NCI-H2227 treated with DMSO at 0.1 percent for 48 hours (cell line): Measurements from ENCODE around the gene PMAIP1.
"Not testable (repeated sequence)": the region's sequence is repeated elsewhere in the genome, so short reads cannot be mapped to it uniquely, and the experiment has no call there.

Source experiments
- DNase-seq: peaks from one replicate; lab custom pipeline; 2025; lab: John Stamatoyannopoulos, UW

PMAIP1 gene

DNA sequence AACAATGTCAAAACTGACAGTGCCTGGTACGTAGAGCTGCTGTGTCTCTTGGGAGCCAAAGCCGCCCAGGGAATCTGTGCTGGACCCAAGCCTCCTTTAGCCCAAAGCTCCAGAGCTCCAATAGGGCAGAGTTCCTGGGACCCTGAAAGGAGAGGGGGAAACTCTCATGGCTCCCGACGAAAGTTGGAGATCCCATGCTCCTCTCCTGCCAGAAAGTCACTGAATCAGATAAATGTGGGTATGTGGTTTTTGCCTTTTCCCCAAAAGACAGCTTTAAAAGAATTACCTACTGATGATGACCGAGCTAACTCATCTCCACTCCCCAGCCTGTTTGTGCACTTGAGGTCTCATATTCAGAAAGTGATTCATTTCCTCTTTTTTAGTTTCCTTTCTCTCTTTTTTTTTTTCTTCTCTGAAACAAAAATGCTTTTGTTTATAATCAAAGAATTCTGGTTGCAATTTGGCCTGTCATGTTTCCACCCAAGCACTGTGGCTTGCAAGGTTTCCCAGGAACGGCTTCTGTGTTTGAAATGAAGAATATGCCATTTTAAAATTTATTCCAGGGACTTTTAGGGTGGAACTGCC lies 14.1 kb upstream of the PMAIP1 start:
- DNase-seq, result no peak

DNA sequence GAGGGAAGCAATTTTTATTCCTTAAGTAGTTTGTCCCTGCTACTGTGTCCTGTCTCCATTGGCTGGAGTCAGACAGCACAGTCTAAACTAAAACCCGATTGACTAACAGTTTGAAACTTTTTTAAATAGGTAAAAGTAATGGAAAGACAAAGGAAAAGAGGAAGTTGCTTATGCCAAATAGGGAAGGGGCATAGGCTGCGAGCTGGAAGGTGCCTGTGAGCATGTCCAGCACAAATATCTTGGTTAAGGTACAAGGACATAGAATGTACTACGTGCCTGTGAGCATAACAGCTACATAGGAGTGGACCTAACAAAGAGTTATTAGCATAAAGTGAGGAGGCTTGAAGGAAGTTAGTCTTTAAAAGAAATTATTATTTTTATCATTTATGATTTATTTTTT lies 13.4 kb upstream of the PMAIP1 start:
- not testable (repeated sequence) for DNase-seq

DNA sequence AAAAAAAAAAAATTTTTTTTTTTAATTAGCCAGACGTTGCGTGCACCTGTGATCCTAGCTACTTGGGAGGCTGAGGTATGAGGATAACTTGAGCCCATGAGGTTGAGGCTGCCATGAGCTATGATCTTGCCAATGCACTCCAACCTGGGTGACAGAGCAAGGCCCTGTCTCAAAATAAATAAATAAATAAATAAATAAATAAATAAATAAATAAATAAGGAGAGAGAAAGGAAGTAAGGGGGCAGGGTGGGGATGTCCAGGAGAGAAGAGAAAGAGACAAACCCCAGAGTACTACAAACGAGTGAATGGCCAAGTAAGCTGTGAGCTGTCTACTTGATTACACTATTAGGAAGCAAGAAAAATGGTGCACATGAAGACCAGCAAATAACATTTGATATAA lies 7.7 kb upstream of the PMAIP1 start:
- no peak for DNase-seq

DNA sequence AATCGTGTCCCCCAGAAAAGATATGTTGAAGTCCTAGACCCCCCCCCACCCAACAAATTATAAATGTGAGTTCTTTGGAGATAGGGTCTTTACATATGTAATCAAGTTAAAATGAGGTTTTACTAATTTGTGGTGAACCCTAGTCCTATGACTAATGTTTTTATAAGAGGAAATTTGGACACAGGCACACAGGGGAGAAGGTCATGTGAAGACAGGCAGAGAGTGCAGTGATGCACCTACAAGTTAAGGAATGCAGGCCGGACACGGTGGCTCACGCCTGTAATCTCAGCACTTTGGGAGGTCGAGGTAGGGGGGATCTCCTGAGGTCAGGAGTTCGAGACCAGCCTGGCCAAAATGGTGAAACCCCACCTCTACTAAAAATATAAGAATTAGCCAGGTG lies 5.8 kb upstream of the PMAIP1 start:
- no peak for DNase-seq

DNA sequence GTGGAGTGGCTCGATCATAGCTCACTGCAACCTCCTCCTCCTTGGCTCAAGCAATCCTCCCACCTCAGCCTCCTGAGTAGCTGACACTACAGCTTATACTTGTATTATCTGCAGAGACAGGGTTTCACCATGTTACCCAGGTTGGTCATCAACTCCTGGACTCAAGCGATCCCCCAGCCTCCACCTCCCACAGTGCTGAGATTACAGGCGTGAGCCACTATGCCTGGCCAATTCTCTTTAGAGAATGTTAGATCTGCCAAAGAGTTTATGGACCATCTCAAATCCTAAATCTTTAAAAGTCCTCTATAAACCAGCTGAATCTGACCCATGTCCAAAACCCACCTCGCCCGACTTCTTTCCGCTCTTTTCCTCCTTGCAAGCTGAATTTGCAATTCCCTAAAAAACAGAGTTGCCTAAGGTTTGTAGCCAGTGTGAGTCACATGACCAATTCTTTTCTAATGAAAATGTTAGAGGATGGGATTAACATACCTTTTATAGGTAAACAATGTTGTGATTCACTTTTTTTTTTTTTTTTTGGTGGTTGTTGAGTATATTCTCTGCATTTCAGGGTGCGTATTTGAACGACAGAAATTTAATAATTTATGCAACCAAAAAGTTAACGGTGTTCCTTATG lies 2.4 kb upstream of the PMAIP1 start:
- DNase-seq, result no peak

DNA sequence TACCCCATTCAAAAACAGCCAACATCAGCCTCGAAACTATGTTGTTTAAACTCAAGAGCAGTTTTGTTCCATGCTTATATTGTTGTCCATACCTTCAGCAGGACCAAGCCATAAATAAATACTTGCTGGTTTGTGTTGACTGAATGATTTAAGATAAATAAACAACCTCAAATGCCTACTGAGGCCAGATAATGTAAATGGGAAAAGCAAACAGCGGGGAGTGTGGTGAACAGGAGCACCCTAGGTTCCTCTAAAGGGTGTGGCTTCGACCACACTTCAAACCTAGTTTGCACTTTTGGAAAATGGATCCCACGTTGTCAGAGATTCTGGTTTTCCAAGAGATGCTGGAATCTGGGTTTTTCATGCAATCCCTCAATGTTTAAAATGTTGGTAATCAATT lies 1.7 kb upstream of the PMAIP1 start:
- DNase-seq, result no peak

DNA sequence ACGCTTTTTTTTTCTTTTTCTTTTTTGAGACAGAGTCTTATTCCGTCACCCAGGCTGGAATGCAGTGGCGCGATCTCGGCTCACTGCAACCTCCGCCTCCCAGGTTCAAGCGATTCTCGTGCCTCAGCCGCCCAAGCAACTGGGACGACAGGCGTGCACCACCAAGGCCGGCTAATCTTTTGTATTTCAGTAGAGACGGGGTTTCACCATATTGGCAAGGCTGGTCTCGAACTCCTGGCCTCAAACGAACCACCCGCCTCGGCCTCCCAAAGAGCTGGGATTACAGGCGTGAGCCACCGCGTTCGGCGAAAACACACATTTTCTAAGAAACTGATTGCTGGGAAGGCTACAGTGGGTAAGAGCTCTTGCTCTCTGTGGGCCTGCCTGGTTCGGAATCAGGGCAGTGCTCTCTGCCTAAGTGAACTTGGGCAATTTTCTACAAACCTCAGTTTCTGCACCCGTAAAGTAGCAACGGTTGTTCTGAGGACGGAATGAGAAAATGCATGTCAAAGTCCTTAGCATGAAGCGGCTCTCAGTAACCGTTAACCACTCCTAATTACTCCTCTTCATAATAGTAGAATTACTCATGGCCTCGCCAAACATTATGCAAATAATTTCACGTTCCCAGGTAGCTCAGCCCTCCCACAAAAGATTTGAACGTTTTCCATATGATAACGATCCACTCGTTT lies 1.0 kb upstream of the PMAIP1 start:
- DNase-seq, result no peak

DNA sequence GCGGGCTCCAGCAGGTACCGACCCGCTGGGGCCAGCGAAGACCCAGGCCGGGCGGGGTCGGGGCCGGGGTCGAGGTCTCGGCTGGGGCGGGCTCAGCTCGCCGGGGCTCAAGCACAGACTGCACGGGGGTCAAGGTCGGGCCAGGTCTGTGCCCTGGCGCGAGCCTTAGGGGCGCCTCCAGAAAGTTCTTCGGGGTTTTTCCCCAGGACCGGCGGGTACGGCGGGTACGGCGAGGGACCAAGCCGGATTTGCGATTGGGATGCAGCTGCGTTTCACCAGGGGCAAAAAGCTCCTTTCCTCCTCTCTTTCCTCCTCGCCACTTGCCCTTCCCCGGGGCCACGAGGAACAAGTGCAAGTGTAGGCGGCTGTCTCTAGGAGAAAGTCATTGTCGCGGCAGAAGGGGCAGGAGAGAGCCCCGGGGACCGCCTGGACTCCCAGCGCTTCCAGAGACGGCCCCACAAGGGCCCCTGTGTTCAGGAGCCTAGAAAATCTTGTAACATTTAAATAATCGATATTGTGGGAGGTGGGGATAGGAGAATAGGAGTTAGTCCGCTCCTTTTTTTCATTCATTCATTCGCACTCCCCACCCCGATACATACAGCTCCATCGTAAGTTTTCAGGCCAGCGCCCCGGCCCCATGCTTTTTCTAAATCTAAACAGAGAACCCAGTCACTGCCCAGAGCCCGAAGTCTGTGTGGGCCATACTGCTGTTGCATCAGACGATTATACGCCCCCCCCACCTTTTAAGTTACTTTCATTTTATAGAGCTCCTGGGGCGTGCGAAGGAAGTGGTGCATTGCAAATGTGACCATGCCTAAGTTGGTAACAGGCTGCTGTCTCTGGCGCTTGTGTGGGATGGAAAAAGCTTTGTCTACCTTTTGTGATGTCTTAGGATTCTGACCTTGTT lies 679 bp downstream of the PMAIP1 start:
- DNase-seq, result peak; percentile 54

DNA sequence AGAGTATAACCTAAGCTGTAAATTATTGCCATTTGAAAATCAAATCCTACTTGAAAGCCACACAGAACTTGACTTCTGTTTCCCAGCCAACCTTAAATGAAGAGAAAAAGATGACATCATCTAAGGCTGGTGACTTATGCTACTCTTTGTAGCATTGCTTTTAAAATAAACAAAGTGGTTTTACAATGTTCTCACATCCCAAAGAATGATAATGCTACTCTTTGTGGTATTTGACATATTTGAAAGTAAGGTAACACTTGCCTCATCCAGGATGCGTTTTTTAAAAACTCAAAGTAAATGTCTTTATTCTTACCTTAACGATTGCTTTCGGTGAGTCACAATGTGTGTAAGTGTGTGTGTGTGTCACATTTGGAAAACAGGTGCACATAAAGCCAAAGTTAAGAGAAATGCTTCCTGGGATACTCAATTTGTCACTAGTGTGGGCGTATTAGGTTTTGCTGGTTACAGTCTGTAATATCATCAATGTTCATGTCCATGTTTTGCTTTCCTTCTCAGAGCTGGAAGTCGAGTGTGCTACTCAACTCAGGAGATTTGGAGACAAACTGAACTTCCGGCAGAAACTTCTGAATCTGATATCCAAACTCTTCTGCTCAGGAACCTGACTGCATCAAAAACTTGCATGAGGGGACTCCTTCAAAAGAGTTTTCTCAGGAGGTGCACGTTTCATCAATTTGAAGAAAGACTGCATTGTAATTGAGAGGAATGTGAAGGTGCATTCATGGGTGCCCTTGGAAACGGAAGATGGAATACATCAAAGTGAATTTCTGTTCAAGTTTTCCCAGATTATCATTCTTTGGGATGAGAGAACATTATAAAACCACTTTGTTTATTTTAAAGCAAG lies 2.6 kb downstream of the PMAIP1 start:
- DNase-seq, result no peak

DNA sequence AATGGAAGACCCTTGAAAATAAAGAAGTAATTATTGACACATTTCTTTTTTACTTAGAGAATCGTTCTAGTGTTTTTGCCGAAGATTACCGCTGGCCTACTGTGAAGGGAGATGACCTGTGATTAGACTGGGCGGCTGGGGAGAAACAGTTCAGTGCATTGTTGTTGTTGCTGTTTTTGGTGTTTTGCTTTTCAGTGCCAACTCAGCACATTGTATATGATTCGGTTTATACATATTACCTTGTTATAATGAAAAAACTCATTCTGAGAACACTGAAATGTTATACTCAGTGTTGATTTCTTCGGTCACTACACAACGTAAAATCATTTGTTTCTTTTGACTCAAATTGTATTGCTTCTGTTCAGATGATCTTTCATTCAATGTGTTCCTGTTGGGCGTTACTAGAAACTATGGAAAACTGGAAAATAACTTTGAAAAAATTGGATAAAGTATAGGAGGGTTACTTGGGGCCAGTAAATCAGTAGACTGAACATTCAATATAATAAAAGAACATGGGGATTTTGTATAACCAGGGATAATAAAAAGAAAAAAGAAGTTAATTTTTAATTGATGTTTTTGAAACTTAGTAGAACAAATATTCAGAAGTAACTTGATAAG lies 3.3 kb downstream of the PMAIP1 start:
- no peak for DNase-seq

DNA sequence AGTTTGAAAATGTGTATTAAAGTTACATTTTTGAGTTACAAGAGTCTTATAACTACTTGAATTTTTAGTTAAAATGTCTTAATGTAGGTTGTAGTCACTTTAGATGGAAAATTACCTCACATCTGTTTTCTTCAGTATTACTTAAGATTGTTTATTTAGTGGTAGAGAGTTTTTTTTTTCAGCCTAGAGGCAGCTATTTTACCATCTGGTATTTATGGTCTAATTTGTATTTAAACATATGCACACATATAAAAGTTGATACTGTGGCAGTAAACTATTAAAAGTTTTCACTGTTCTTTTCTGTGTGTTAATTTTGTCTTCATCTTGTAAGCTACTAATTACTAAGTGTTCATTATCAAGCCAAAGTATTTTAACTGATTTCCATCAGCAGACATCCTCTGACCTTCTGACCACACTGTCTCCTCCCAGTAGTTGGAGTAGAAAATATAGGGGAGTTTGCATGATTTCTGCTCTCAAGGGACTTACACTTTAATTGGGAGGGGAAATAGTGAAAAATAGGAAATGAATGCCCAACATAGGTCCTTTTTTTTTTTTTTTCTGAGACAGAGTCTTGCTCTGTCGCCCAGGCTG lies 4.3 kb downstream of the PMAIP1 start:
- DNase-seq, result no peak

DNA sequence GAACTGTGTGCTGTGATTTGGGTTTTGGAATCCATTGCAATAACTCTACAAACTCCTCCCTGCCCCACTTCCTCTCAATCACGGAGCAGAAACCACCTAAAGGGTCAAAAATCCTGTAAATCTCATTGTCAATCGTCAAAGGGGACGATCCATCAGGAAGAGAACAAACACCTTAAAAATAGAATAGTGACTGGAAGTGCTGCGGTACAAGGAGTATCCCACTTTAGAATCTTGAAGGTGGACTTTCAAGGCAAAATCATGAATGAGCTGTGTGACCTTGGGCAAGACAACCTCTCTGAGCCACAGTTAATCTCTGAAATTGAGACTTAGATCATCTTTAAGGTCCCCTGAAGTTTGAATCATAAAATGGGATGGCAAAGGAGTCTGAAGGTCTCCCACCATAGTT lies 5.9 kb downstream of the PMAIP1 start:
- DNase-seq, result no peak

DNA sequence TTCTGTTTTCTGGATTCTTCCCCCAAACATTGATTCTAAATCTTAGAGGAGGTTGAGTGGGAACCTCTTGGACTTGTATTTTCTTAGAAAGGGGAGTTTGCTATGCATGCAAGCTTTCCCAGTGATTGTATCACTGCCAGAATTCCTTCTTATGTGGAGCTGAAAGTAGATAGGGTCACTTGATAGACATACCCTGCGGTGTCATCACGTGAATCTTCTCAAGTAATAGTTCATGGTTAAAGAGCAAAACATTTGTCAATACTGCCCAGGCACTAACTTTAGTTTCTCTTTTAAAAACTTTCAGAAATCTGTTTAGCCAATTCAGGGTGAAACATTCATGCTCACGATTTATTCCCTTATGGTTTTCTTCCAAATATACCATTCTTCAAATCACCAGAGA lies 6.4 kb downstream of the PMAIP1 start:
- no peak for DNase-seq

DNA sequence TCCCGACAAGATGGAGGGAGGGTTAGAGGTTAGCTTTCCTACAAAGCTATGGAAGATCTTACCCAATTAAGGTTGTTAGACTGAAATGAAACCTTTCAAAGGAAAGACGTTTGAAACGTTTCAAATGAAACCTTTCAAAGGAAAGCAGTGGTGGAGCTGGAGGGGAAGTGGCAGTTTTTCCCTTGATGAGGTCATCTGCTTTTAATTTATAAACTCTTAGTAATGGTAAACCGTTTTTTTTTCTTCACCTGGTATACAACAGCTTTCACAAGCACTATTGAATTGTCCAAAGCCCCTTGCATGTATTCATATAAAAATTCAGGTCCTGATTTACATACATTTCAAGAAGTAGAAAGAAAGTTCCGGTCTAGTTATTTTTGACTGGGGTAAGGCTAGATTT lies 7.4 kb downstream of the PMAIP1 start:
- DNase-seq, result no peak

DNA sequence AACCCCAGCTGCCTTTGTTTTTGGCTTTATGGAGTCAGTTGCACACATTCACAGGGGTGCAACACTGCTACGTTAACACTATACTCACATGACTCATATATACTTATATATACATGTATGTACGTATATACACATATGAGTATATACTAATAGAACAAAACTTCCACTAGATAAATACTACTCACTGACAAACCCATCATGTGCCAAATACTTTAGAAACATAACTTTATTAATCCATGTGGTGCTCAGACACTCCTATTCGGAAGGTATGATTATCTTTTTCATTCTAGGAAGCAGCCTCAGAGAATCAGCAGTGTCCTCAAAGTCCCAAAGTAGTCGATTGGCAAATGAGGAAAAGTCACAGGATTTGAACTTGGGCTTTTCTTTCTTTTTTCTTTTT lies 7.9 kb downstream of the PMAIP1 start:
- no peak for DNase-seq

DNA sequence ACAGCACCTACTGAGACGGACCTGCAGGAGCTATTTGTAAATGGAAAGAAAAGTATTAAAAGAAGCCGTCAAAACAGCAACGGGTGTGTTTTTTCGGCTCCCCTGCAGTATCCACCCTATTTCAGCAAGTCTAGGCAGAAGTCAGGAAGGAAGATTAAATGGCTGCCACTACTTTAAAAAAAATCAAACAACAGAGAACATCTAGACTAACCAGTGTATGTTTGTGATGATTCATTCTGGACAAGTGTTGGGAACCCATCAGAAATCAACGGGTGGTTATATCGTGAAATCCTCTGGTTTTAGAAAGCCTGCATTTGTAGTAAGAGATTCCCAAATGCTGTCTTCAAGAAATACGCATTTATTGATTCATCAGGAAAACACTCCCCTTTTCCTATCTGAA lies 9.0 kb downstream of the PMAIP1 start:
- DNase-seq, result peak; percentile 25

DNA sequence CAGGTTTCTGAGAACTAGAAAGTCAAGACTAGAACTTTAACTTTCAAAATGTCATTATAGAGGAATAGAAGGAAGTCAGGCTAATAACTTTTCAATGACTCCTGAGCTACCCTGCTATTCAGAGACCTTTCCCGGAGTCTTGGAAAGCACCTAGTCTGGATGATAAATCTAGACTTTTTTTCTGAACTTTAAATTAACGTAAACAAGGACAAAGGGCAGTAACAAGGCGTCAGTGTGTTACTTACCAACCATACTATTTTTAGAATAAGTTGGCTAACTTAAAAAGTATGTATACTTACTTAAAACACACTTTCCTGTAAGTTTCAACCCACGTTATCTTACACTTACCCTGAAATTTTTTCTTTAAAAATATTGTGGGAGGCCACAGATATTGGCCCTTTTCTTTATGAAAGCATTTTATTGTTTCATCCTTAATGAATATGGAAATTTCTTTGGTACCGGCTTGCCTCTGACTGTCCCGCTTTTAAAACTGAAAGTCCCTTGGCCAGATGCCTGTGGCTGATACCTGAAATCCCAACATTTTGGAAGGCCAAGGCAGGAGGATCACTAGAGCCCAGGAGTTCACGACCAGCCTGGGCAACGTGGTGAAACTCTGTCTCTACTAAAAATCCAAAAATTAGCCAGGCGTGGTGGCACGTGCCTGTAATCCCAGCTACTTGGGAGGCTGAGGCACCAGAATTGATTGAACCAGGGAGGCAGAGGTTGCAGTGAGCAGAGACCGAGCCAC lies 9.7 kb downstream of the PMAIP1 start:
- DNase-seq, result no peak

DNA sequence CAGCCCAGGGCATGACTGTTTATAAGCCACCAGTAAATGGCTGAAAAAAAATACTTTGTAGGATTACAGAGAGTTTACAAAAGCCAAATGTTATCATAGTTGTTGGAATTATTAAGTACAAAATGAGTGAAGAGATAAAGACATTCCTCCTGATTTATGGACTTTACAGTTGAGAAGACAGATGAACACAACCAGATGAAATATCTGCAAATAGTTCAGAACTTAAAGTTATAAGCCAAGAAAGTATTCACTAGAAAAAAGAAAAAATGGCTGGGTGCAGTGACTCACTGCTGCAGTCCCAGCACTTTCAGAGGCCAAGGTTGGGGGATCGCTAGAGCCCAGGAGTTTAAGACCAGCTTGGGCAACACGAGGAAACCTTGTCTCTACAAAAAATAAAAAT lies 11.2 kb downstream of the PMAIP1 start:
- DNase-seq, result no peak

DNA sequence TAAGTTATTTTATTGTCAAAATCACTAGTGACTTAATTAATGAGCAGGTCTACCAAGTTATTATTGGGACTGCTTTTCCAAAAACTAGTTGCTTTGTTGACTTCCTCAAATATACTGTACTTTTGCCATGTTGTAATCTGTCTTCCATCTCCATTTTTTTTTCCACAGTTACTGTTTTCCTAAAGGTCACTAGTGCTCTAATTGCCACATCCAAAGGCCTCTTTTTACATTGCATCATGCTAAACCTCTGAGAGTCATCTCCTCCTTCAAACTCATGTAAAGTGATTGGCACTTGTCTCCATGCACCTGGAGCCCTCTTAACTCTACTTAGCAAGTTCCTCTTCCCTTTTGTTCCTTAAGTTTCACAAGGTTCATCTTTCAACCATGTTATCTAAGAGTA lies 11.8 kb downstream of the PMAIP1 start:
- DNase-seq, result no peak

DNA sequence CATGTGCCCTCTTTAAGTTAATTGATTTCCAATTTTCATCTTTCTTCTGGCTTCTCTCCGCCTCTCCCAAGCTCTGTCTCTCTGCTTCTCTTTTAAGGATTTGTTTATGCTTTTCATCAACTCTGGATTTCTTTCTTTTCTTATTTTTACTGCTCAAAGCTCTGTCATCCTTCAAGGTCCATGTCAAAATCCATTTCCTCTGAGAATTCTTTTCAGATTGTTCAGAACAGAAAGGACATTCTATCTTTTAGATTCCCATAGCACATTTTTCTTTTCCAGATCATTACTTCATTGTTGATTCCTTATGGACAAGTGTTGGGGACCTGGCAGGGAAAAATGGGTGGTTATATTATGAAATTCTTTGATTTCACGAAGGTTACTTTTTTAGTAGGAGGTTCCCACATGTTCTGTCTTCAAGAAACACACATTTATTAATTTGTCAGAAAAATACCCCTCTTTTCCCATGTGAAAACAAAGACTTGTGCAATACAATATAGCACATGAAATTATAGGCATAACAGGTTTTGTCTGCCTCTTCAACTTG lies 12.3 kb downstream of the PMAIP1 start:
- DNase-seq, result no peak
